ENCODE measurements around the gene SMOC2. TPM values are rescaled to one million over a fixed set of nuclear protein-coding genes. Genes with fewer than 3 reads are reported as not detected.

Gene SMOC2, protein sequence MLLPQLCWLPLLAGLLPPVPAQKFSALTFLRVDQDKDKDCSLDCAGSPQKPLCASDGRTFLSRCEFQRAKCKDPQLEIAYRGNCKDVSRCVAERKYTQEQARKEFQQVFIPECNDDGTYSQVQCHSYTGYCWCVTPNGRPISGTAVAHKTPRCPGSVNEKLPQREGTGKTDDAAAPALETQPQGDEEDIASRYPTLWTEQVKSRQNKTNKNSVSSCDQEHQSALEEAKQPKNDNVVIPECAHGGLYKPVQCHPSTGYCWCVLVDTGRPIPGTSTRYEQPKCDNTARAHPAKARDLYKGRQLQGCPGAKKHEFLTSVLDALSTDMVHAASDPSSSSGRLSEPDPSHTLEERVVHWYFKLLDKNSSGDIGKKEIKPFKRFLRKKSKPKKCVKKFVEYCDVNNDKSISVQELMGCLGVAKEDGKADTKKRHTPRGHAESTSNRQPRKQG
- total RNA-seq = not detected in 2 replicates

DNA sequence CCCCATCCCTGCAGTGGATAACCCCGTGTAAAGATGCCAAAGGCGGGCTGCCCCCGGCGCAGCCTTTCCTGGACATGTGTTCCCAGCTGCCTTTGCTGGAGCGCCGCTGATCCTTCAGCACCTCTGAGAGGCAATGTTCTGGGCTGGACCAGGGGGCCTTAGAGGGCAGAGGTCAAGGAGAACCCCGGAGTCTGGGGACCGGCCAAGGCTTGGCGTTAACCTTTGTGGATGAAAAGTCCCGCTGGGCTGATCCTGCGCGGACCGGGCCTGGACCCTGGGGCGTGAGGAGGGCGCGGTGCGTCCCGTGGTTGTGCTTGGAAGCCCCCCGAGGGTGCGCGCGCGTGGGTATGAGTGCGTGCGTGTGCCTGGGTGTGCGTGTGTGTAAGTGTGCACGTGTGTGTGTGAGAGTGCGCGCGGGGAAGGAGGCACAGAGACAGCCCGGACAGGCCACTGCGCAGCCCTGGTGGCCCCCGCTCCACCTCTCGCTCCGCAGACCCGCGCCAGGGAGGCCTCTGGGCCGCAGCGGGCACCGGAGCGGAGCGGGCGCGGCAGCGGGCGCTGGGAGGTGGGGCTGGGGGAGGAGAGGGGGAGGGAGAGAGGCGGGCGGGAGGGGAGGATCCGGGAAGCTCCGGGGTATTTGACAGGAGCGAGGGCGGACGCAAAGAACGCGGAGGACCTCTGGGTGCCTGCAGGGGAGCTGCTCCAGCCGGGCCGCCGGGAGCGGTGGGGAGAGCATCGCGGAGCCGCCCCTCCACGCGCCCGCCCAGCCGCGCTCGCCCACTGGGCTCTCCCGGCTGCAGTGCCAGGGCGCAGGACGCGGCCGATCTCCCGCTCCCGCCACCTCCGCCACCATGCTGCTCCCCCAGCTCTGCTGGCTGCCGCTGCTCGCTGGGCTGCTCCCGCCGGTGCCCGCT, at the start of gene SMOC2:
Gene SMOC2, plus strand, starts transcription at position 665 of the 914 bp plus-strand sequence. Its CDS starts 187 bp downstream, at position 852.

Other genes starting within 250 kb of the SMOC2 start
- gene DACT2, start 121.4 kb upstream of the SMOC2 start, total RNA-seq = not detected in 2 replicates